ENCODE data around the gene DCT.

The DCT gene

DNA sequence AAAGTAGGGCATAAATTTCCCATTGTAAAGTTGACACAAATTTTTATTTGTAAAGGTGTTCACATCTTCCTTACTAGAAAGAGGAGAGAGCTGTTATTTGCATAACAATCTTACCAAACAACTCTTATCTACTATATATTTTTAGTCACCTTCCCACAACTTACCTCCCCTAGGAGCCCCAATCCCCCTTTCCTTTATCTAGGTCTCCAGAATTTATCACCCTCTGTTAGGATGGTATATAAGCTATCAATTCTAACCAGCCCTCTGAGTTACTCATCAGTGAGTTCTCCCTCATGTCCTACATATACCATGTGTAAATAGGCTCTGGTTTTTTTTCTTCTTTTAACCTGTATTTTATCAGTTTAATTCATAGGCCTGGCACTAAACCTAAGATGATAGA is 62.2 kb downstream of the DCT start:
- no peaks in the 10 kb centered on the region for H3K36me3 ChIP-seq (ENCODE audit: control insufficient read depth, insufficient read depth, low read length)
- no peak for DNase-seq (ENCODE audit: extremely low read depth, insufficient read length)
- H3K4me3 ChIP-seq (replicated peaks; ENCODE audit: low read depth, low read length), result no peak overlapping the region
- H3K27me3 ChIP-seq (replicated peaks; ENCODE audit: control insufficient read depth, insufficient read depth, low read length), result no peaks in the 10 kb centered on the region; the same call in 1 of the 2 replicates
- TF ChIP-seq, protein P1, sequence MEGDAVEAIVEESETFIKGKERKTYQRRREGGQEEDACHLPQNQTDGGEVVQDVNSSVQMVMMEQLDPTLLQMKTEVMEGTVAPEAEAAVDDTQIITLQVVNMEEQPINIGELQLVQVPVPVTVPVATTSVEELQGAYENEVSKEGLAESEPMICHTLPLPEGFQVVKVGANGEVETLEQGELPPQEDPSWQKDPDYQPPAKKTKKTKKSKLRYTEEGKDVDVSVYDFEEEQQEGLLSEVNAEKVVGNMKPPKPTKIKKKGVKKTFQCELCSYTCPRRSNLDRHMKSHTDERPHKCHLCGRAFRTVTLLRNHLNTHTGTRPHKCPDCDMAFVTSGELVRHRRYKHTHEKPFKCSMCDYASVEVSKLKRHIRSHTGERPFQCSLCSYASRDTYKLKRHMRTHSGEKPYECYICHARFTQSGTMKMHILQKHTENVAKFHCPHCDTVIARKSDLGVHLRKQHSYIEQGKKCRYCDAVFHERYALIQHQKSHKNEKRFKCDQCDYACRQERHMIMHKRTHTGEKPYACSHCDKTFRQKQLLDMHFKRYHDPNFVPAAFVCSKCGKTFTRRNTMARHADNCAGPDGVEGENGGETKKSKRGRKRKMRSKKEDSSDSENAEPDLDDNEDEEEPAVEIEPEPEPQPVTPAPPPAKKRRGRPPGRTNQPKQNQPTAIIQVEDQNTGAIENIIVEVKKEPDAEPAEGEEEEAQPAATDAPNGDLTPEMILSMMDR (IDR thresholded peaks at IDR 0.05; ENCODE audit: insufficient read depth, low read length, poor library complexity, severe bottlenecking), result no peak

DNA sequence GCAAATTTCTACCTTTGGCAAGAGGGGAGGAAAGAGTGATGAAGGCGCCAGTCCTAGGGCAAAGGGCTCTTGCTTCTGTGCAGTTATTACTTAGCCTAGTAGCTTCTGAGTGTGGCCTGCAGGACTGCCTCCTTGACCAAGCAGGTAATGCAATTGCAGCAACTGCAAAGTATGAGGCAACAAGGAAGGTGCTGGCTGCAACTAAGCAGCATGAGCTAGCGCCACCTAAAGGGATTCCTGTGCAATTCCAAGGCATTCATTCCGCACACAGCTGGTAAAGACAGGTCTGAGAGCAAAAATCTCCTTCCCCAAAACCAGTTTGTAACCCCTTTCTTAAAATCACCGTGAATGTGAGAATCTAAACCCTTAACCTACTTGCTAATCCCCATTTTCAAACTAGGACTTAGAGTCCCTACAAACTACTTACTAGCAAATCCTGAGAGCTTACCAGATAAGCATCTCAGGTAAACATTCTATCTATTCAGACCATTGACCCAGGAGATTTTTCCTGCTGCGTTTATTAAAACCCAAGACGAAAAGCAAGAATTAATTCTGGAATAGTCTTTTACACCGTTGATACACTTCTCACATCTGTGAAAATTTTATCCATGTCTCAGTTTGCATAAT is 62.9 kb downstream of the DCT start:
- DNase-seq (ENCODE audit: extremely low read depth, insufficient read length), result no peak
- TF ChIP-seq, protein P1 (IDR thresholded peaks at IDR 0.05; ENCODE audit: insufficient read depth, low read length, poor library complexity, severe bottlenecking), result peak; percentile 49
- no peaks in the 10 kb centered on the region for H3K36me3 ChIP-seq (ENCODE audit: control insufficient read depth, insufficient read depth, low read length)
- no peaks in the 10 kb centered on the region; the same call in 1 of the 2 replicates for H3K27me3 ChIP-seq (replicated peaks; ENCODE audit: control insufficient read depth, insufficient read depth, low read length)
- H3K4me3 ChIP-seq (replicated peaks; ENCODE audit: low read depth, low read length), result no peak overlapping the region

- TF ChIP-seq, protein P1 (IDR thresholded peaks at IDR 0.05; ENCODE audit: insufficient read depth, low read length, poor library complexity, severe bottlenecking), result no peak
- DNase-seq (ENCODE audit: extremely low read depth, insufficient read length), result no peak
- H3K36me3 ChIP-seq (ENCODE audit: control insufficient read depth, insufficient read depth, low read length), result no peaks in the 10 kb centered on the region
- no peaks in the 10 kb centered on the region; the same call in 1 of the 2 replicates for H3K27me3 ChIP-seq (replicated peaks; ENCODE audit: control insufficient read depth, insufficient read depth, low read length)
- H3K4me3 ChIP-seq (replicated peaks; ENCODE audit: low read depth, low read length), result no peak overlapping the region
Measured at GRCh38 chr13:94415500-94416237, 63.8 kb downstream of the DCT start.

- H3K27me3 ChIP-seq (replicated peaks; ENCODE audit: control insufficient read depth, insufficient read depth, low read length), result no peaks in the 10 kb centered on the region; the same call in 1 of the 2 replicates
- no peak for DNase-seq (ENCODE audit: extremely low read depth, insufficient read length)
- H3K4me3 ChIP-seq (replicated peaks; ENCODE audit: low read depth, low read length), result no peak overlapping the region
- TF ChIP-seq, protein P1 (IDR thresholded peaks at IDR 0.05; ENCODE audit: insufficient read depth, low read length, poor library complexity, severe bottlenecking), result no peak
- H3K36me3 ChIP-seq (ENCODE audit: control insufficient read depth, insufficient read depth, low read length), result no peaks in the 10 kb centered on the region
Measured at GRCh38 chr13:94414708-94415107, 64.8 kb downstream of the DCT start.

GRCh38 chr13:94414141-94414540 is 65.3 kb downstream of the DCT start:
- Histone ChIP-seq H3K4me3 (replicated peaks; ENCODE audit: low read depth, low read length) (no peak overlapping the region), H3K27me3 (replicated peaks; ENCODE audit: control insufficient read depth, insufficient read depth, low read length) (no peaks in the 10 kb centered on the region; the same call in 1 of the 2 replicates), H3K36me3 (ENCODE audit: control insufficient read depth, insufficient read depth, low read length) (no peaks in the 10 kb centered on the region)
- no peak for DNase-seq (ENCODE audit: extremely low read depth, insufficient read length)
- TF ChIP-seq, protein P1 (IDR thresholded peaks at IDR 0.05; ENCODE audit: insufficient read depth, low read length, poor library complexity, severe bottlenecking), result no peak
